ENCODE data around the gene ENSA. TPM values are rescaled to one million over a fixed set of nuclear protein-coding genes. Genes with fewer than 3 reads are reported as not detected.
"Not testable (repeated sequence)": the region's sequence is repeated elsewhere in the genome, so short reads cannot be mapped to it uniquely, and the experiment has no call there.

The ENSA gene
- total and polyA plus RNA-seq, 2 of the 4 experiments (the other 2 are of a cell fraction): 53.2 to 96.5 TPM

- H2AK9ac ChIP-seq (replicated peaks; ENCODE audit: low read depth, low read length, poor library complexity); dilution Hi-C loops (cut with HindIII; ENCODE audit: low sequenced_read_pairs, unreplicated experiment); H3K4me1 ChIP-seq (ENCODE audit: control insufficient read depth, insufficient read depth, low read length); H2BK5ac ChIP-seq (ENCODE audit: low read depth, low read length, poor library complexity, severe bottlenecking); in situ Hi-C loops (cut with MboI; ENCODE audit: low sequenced_read_pairs); H2BK20ac ChIP-seq (ENCODE audit: low read depth, low read length); H3K9me1 ChIP-seq (ENCODE audit: insufficient read depth, low read length); H3K9me3 ChIP-seq (ENCODE audit: control insufficient read depth, insufficient read depth, low read length); ATAC-seq (ENCODE audit: low read depth); H3K56ac ChIP-seq (ENCODE audit: extremely low read depth, insufficient read depth, low read length); H2BK120ac ChIP-seq (ENCODE audit: low read depth, low read length); H2BK15ac ChIP-seq (ENCODE audit: low read depth, low read length); H3K4ac ChIP-seq (ENCODE audit: low read depth, low read length); H3K9ac ChIP-seq (ENCODE audit: low read depth, low read length); H3K14ac ChIP-seq (replicated peaks; ENCODE audit: low read depth, low read length); H2AK5ac ChIP-seq (ENCODE audit: low read depth, low read length); H3K23ac ChIP-seq (ENCODE audit: low read depth, low read length); H3K18ac ChIP-seq (ENCODE audit: low read depth, low read length); H3K4me2 ChIP-seq (ENCODE audit: low read depth, low read length); POLR2A ChIA-PET (ENCODE audit: unreplicated experiment); H3K27ac ChIP-seq (ENCODE audit: insufficient read depth, low read length); BruUV-seq (replicated peaks); H3K27me3 ChIP-seq (ENCODE audit: control insufficient read depth, insufficient read depth, low read length); H4K91ac ChIP-seq (ENCODE audit: insufficient read depth, low read depth, low read length); DNase-seq; H4K5ac ChIP-seq (ENCODE audit: low read depth, low read length); H3K4me3 ChIP-seq (ENCODE audit: insufficient read depth, low read depth, low read length); intact Hi-C loops (cut with micrococcal nuclease); H4K8ac ChIP-seq (ENCODE audit: low read depth in 2 of 2, low read length in 2 of 2); H2AFZ ChIP-seq (replicated peaks; ENCODE audit: low read length, poor library complexity): not testable (repeated sequence)
- CTCF ChIA-PET: interaction anchor here (1.0 to 1.4 kb wide), 2 partner anchors 24 to 39 kb away, joined by 3 to 5 read pairs; no protein-coding TSS in a partner anchor
- no CpG with 5 or more reads among the region's 3 CpGs for WGBS, 2 experiments (ENCODE audit: extremely low coverage in 2 of 2, insufficient read length in 1 of 2)
- H3K79me1 ChIP-seq (ENCODE audit: low read depth in 1 of 2, low read length in 2 of 2): peaks cover 11 to 16% of the 10 kb centered on the region in 2 experiments; a peak in 3 of 4 replicates
- peaks cover 35% of the 10 kb centered on the region for H4K20me1 ChIP-seq (ENCODE audit: insufficient read depth, low read length)
- peaks cover 22% of the 10 kb centered on the region for H3K36me3 ChIP-seq (ENCODE audit: control insufficient read depth, insufficient read depth, low read length)
Observed at GRCh38 chr1:150580966-150581365, 48.4 kb downstream of the ENSA start.
